NCI-H128 (cell line): ENCODE measurements around the gene ZP1.
"Not testable (repeated sequence)": the region's sequence is repeated elsewhere in the genome, so short reads cannot be mapped to it uniquely, and the experiment has no call there.

ENCODE experiments used
- DNase-seq: peaks from one replicate; lab custom pipeline; 2025; ENCODE audit not compliant: unreplicated experiment; lab: John Stamatoyannopoulos, UW

ZP1 gene

GRCh38 chr11:60866911-60867870 lies at the start of gene ZP1:
TSS of gene ZP1 (plus strand) at chr11:60867542. CDS start at chr11:60867562, 20 bp downstream.
- no peak for DNase-seq

- DNase-seq, result no peak
Measured at GRCh38 chr11:60818057-60818456, 49.3 kb upstream of the ZP1 start.

GRCh38 chr11:60821827-60822599 lies 45.3 kb upstream of the ZP1 start:
- DNase-seq, result no peak

GRCh38 chr11:60823745-60824306 lies 43.5 kb upstream of the ZP1 start:
- not testable (repeated sequence) for DNase-seq

- DNase-seq, result no peak
Measured at GRCh38 chr11:60825118-60825517, 42.2 kb upstream of the ZP1 start.

- DNase-seq, result no peak
Measured at GRCh38 chr11:60825790-60826189, 41.6 kb upstream of the ZP1 start.

GRCh38 chr11:60830478-60831142 lies 36.7 kb upstream of the ZP1 start:
- DNase-seq, result no peak

- peak; percentile 70 for DNase-seq
Measured at GRCh38 chr11:60831143-60831500, 36.2 kb upstream of the ZP1 start.

- no peak for DNase-seq
Measured at GRCh38 chr11:60831501-60832079, 35.8 kb upstream of the ZP1 start.

GRCh38 chr11:60834742-60835533 lies 32.4 kb upstream of the ZP1 start:
- DNase-seq, result no peak

GRCh38 chr11:60835534-60835846 lies 31.9 kb upstream of the ZP1 start:
- DNase-seq, result no peak

- no peak for DNase-seq
Measured at GRCh38 chr11:60836866-60837515, 30.4 kb upstream of the ZP1 start.

GRCh38 chr11:60838132-60838531 lies 29.2 kb upstream of the ZP1 start:
- DNase-seq, result no peak

GRCh38 chr11:60840470-60841430 lies 26.6 kb upstream of the ZP1 start:
- no peak for DNase-seq

GRCh38 chr11:60841797-60842667 lies 25.3 kb upstream of the ZP1 start, which contains the start of gene CCDC86:
TSS of gene CCDC86 (plus strand) at chr11:60842113. CDS start at chr11:60842125, 12 bp downstream.
- peak; percentile 86 for DNase-seq

- DNase-seq, result no peak
Measured at GRCh38 chr11:60842668-60843600, 24.4 kb upstream of the ZP1 start.
